GM12891 (cell line): Measurements from ENCODE around the gene TAOK2.
"Not testable (repeated sequence)": the region's sequence is repeated elsewhere in the genome, so short reads cannot be mapped to it uniquely, and the experiment has no call there.

Experiments
- DNase-seq: peaks from one replicate; pipeline ENCODE4 v3.0.0; 2011; ENCODE audit warnings: low spot score; ENCODE audit not compliant: insufficient read length
- FAIRE-seq: peaks from 2 replicates; lab custom pipeline; 2011; peaks lifted over from hg19 to GRCh38; lab: Jason Lieb, UNC
- PAX5 ChIP-seq: IDR thresholded peaks from 2 replicates; pipeline ENCODE4 v1.6.1; 2011; ENCODE audit warnings: low read length, moderate library complexity, mild to moderate bottlenecking; ENCODE audit not compliant: insufficient read depth, severe bottlenecking
- POLR2A ChIP-seq: IDR thresholded peaks from 2 replicates; pipeline ENCODE4 v1.6.1; 2011; ENCODE audit warnings: low read depth, low read length, control low read depth
- POLR2AphosphoS5 ChIP-seq: IDR thresholded peaks from 2 replicates; pipeline ENCODE4 v1.6.1; 2011; ENCODE audit warnings: low read depth, low read length, control low read depth
- POU2F2 ChIP-seq: IDR thresholded peaks from 2 replicates; pipeline ENCODE4 v1.6.1; 2011; ENCODE audit warnings: low read depth, mild to moderate bottlenecking, control low read depth, low read length, moderate library complexity
- SPI1 ChIP-seq: IDR thresholded peaks from 2 replicates; pipeline ENCODE4 v1.6.1; 2011; ENCODE audit warnings: low read depth, low read length, control low read depth
- TAF1 ChIP-seq: IDR thresholded peaks from 2 replicates; pipeline ENCODE4 v1.6.1; 2011; ENCODE audit warnings: low read depth, low read length, control low read depth

TAOK2 gene

GRCh38 chr16:30007378-30007895, 33.8 kb downstream of the TAOK2 start:
- DNase-seq (no peak), FAIRE-seq (no peak)
- no peak for TF ChIP-seq POLR2A
- TF ChIP-seq TAF1: no peak
- no peak for TF ChIP-seq SPI1
- TF ChIP-seq POLR2AphosphoS5: no peak

GRCh38 chr16:30009085-30009862, 35.6 kb downstream of the TAOK2 start:
- peak; percentile 39 for DNase-seq
- FAIRE-seq: no peak

GRCh38 chr16:30009990-30010843, 36.5 kb downstream of the TAOK2 start:
- DNase-seq (no peak), FAIRE-seq (no peak)
- TF ChIP-seq POU2F2 (no peak), POLR2AphosphoS5 (no peak), POLR2A (no peak), PAX5 (no peak), TAF1 (no peak), SPI1 (no peak)

More at GRCh38 chr16:30009085-30009862, 35.6 kb downstream of the TAOK2 start:
- TF ChIP-seq POLR2AphosphoS5 (no peak), POLR2A (no peak), POU2F2 (no peak), SPI1 (no peak), TAF1 (no peak), PAX5 (no peak)

GRCh38 chr16:30010844-30011713, 37.4 kb downstream of the TAOK2 start, which contains the start of gene DOC2A:
Gene DOC2A (minus strand): TSS chr16:30011027. CDS start chr16:30010222, 805 bp downstream.
- FAIRE-seq: peak; percentile 69
- peak; percentile 61 for DNase-seq
- TF ChIP-seq SPI1: no peak
- TF ChIP-seq POLR2A: no peak
- TF ChIP-seq TAF1: no peak
- TF ChIP-seq PAX5: no peak
- no peak for TF ChIP-seq POLR2AphosphoS5
- no peak for TF ChIP-seq POU2F2

- TF ChIP-seq PAX5: no peak
- TF ChIP-seq SPI1: no peak
- TF ChIP-seq POU2F2: no peak
- TF ChIP-seq POLR2A: no peak
- no peak for TF ChIP-seq TAF1
- TF ChIP-seq POLR2AphosphoS5: no peak
- FAIRE-seq: no peak
- no peak for DNase-seq
Observed at GRCh38 chr16:30011714-30012504, 38.2 kb downstream of the TAOK2 start.

GRCh38 chr16:30012598-30012997, 38.9 kb downstream of the TAOK2 start:
- DNase-seq, FAIRE-seq: not testable (repeated sequence)

GRCh38 chr16:30015450-30015849, 41.8 kb downstream of the TAOK2 start:
- not testable (repeated sequence) for FAIRE-seq, DNase-seq

- TF ChIP-seq SPI1: no peak
- TF ChIP-seq POU2F2: no peak
- TF ChIP-seq POLR2A: no peak
- TF ChIP-seq TAF1: no peak
- TF ChIP-seq POLR2AphosphoS5: no peak
- TF ChIP-seq PAX5: no peak
- no peak for FAIRE-seq
- DNase-seq: no peak
Observed at GRCh38 chr16:30016555-30017276, 43.0 kb downstream of the TAOK2 start.

- TF ChIP-seq SPI1 (no peak), POLR2AphosphoS5 (no peak)
- DNase-seq (no peak), FAIRE-seq (no peak)
Observed at GRCh38 chr16:30017277-30017656, 43.6 kb downstream of the TAOK2 start.

GRCh38 chr16:30017937-30018336, 44.3 kb downstream of the TAOK2 start:
- FAIRE-seq: not testable (repeated sequence)

More at GRCh38 chr16:30017937-30018336, 44.3 kb downstream of the TAOK2 start:
- not testable (repeated sequence) for DNase-seq
